Measurements from ENCODE around the gene TP63.

TP63 gene

GRCh38 chr3:189826566-189826965, 195.4 kb downstream of the TP63 start:
- no peak for DNase-seq

DNA sequence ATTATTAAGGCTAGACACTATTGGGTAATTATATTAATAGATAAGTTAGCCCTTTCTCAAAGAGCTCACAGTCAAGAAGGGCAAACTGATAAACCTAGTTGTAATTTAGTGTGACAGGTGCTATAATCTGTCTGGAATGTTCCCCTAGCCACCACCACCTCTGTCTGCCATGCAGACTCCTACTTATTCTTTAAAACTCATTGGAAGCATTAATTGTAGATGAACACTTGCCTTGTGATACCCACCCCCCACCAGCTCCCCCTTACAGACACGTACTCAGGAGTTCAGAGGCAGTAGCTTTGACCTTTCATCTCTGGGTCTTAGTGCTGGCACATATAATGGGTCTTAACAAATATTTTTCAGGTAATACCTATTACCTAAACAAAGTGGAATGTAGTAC, 195.9 kb downstream of the TP63 start:
- no peak for DNase-seq

- no peak for DNase-seq
Measured at GRCh38 chr3:189830401-189830800, 199.2 kb downstream of the TP63 start.

- DNase-seq, result no peak
Measured at GRCh38 chr3:189833266-189833665, 202.1 kb downstream of the TP63 start.

GRCh38 chr3:189833996-189834395, 202.8 kb downstream of the TP63 start:
- DNase-seq, result no peak

GRCh38 chr3:189834462-189834861, 203.3 kb downstream of the TP63 start:
- DNase-seq, result no peak

DNA sequence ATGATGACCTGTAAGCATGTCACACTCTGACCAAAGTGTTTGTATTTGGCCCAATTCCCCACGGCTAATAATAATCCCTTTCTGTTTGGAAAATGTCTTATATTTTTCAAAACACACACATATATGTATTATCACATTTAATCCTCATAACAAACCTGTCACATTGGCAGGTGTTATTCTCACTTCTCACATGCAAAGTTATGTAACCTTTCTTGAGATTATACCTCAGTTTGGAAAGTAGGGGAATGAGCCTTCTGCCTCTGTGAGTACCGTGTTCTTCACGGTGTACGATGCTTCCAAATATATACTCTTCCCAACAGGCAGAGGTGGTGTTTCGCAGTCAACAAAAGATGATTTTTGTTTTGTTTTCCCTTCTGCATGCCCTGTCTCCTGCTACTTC, 205.6 kb downstream of the TP63 start:
- DNase-seq, result no peak

- peak; percentile 55 for DNase-seq
Measured at GRCh38 chr3:189838291-189838690, 207.1 kb downstream of the TP63 start.

- DNase-seq, result peak; percentile 84
Measured at GRCh38 chr3:189839576-189839975, 208.4 kb downstream of the TP63 start.

GRCh38 chr3:189841473-189842205, 210.4 kb downstream of the TP63 start:
- peak; percentile 40 for DNase-seq

DNA sequence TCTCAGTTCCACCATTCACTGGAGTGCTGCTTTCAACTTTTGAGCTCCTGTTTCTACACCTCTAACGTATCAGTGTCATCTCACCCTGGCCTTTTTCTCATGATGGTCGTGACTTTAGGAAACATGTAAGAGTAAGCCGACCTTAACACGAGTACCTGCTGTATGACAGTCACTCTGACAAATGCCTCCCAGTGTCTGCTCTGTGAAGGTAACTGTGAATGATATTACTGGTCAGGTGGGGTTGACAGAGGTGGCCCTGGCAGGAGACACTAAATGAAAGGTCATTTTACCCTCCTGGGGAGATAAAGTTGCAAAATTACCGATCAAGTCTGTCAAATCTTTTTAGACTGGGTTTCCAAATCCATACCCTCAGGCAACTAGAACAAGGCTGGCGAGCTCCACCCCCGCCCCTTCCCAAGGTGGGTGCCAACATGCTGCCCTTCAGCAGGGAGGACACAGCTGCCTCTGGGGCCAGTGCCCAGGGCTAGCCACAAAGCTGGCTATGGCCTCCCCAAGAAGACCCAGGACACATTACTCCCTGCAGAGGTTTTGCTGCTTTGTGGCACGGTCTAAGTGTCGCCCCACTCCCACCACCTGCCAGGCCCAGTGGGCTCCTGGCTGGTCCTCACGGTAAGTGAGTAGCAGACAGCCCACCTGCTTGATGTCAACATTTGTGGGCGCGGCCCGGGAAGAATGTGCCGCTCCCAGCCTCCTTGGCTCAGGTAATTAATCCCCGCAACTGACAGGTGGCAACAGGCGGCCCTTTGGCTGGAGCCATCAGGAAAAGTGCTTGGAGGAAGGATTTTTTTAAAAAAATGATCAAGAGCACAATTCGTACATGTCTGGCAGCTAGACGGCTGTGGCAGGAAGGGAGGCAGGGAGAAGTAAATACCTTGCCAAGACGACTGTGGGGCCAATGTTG, 211.8 kb downstream of the TP63 start:
- no peak for DNase-seq

DNA sequence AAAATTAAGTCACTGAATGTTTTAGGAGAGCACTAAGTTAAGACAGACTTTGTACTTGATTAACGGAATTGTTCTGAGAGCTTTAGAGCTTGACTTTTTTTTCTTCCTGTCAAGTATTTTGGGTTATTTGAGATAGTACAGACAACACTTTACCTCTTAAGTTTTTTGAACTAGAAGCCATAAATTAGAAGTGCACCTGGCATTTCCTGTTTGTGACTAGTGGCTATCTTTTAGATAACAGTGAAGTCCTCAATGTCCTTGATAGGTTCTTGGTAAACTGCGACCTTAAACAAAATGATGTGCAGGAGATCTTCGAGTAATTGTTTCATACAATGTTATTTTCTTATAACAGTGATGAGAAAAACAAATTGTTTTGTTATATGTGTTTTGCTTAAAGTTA, 213.9 kb downstream of the TP63 start:
- DNase-seq, result no peak

GRCh38 chr3:189848395-189849040, 217.3 kb downstream of the TP63 start:
- no peak for DNase-seq

GRCh38 chr3:189849262-189849661, 218.1 kb downstream of the TP63 start:
- peak; percentile 28 for DNase-seq

GRCh38 chr3:189851682-189852081, 220.5 kb downstream of the TP63 start:
- no peak for DNase-seq

DNA sequence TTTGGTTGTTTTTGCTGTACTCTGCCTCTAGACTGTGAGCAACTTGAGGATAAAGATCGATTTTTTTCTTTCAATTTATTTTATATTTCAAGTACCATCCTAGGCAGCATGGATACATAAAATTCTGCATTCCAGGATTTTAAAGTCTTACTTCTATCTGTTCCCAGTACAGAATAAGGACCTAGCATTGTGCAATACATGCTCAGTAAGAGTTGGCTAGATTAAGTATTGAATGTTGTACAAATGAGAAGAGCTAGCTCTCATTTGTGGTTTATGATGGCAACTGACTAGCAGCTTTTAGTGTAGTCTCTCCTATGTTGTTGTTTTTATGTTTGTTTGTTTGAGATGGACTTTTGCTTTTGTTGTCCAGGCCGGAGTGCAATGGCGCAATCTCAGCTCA, 222.7 kb downstream of the TP63 start:
- peak; percentile 23 for DNase-seq

DNA sequence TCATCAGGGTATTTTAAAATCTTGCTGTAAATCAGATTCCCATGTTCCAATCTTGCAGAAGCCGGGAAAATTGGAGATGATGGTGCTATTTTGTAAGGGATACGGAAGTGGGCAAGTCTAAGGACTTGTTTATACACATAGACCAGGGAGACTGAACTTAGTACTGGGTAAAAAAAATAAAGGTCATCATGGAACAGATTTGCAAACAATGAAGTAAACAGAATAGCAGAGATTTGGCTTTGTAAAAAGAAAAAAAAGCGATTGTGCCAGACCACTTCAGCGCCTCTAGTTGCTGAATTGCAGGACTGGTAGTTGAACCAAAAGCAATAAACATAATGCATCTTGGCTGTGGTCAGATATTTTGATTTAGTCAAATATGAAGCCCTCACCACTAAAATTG, 229.1 kb downstream of the TP63 start:
- no peak for DNase-seq

DNA sequence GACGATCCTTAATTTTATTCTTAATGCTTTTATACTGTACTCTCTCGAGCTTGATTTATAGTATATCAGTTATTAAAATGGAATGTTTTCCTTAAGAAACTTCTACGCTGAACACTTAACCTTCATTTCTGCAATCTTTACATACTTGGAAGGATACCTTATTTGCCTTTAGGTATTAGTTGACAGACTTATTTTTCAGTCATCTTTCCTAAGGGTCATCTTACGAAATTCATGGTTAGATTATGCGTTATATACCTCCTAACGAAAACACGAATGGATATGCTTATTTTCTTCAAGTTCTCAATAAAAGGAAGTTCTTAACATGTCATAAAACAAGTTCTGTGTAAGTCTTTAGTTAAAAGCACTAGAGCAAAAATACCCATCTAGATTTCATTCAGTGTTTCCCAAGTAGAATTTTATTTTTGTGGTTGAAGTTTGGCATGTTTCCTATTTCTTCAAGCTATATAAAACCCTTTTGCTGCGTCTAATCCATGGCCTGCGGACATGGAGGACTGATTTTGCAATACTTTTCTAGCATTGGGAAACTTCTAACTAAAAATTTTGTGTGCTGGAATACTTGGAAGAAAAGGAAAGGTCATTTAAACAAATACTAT, 231.3 kb downstream of the TP63 start:
- peak; percentile 84 for DNase-seq

- DNase-seq, result peak; percentile 11
Measured at GRCh38 chr3:189863031-189863430, 231.8 kb downstream of the TP63 start.

GRCh38 chr3:189868061-189868460, 236.9 kb downstream of the TP63 start:
- no peak for DNase-seq

DNA sequence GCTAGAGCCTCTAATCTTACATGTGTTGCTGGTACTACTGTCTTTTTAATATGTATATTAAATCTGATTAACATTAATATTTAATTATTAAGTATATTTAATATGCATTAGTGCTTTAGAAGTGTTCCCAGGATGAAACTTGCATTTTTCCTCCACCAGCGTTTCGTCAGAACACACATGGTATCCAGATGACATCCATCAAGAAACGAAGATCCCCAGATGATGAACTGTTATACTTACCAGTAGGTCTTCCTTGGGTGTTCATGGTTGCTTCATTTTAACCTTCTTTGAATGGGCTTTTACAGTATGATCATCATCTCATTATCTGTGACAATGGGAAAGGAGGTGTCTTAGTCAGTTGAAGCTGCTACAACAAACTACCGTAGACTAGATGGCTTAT, 238.0 kb downstream of the TP63 start:
- DNase-seq, result no peak

DNA sequence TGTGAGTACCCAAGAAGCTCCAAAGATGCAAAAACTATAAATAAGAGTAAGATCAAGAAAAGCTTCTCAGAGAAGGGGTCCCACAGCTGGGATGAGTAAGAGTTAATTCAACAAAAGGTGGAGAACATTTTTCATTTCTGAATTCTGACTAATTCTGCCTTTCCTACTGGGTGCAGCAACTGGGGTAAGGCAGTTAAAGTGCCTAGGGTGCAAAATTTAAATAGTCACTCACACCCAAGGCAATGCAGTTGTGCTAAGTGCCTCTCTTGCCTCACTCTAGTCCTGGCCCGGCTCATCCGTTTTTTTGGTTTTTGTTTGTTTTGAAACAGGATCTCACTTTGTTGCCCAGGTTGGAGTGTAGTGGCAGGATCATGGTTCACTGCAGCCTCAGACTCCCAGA, 240.2 kb downstream of the TP63 start:
- no peak for DNase-seq

GRCh38 chr3:189883113-189883753, 252.0 kb downstream of the TP63 start:
- no peak for DNase-seq
